ENCODE results near the gene HOMER2.

Gene HOMER2

DNA sequence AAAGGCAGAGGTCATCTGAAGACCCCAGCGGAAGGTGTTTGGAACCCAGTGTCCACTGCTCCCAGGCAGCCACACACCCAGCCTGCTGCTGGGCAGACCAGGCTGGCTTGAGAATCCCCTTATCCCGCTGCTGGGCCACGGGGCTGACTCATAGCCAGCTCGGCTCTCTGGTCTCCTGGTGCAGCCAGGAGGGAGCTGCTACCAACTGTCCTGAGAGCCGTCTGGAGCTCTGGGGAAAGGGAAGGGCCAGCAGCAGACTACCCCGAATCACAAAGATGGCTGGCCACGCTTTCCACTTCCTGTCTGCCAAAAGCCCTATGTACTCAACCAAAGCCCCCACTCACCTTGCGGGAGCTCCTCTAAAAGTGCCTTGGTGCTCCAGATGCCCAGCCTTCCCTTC lies 104.8 kb downstream of the HOMER2 start:
- H3K9me2 ChIP-seq (replicated peaks; ENCODE audit: low read depth, low read length): no peaks in the 10 kb centered on the region
- H3K4me3 ChIP-seq (ENCODE audit: low read length, poor library complexity, severe bottlenecking): no peak overlapping the region
- H3K27me3 ChIP-seq (ENCODE audit: insufficient read depth, low read length, poor library complexity, severe bottlenecking): no peaks in the 10 kb centered on the region
- H3K9me3 ChIP-seq (ENCODE audit: insufficient read depth, low read depth, low read length): no peaks in the 10 kb centered on the region
- no peak overlapping the region for H3K9ac ChIP-seq (ENCODE audit: low read depth, low read length, poor library complexity, severe bottlenecking)
- no peaks in the 10 kb centered on the region for H3K79me2 ChIP-seq (ENCODE audit: insufficient read depth, low read length)
- no peaks in the 10 kb centered on the region for H4K20me1 ChIP-seq (ENCODE audit: insufficient read depth, low read length, poor library complexity, severe bottlenecking)
- H2AFZ ChIP-seq (ENCODE audit: low read length): no peak overlapping the region
- H3K4me1 ChIP-seq (ENCODE audit: insufficient read depth, low read length, poor library complexity, severe bottlenecking): peaks cover 3% of the 10 kb centered on the region
- no peak overlapping the region for H3K4me2 ChIP-seq (ENCODE audit: low read depth, low read length, poor library complexity, severe bottlenecking)
- no peaks in the 10 kb centered on the region for H3K36me3 ChIP-seq (ENCODE audit: insufficient read depth, low read length)
- H3F3A ChIP-seq (ENCODE audit: low read depth): no peaks in the 10 kb centered on the region
- TF ChIP-seq, protein P1, sequence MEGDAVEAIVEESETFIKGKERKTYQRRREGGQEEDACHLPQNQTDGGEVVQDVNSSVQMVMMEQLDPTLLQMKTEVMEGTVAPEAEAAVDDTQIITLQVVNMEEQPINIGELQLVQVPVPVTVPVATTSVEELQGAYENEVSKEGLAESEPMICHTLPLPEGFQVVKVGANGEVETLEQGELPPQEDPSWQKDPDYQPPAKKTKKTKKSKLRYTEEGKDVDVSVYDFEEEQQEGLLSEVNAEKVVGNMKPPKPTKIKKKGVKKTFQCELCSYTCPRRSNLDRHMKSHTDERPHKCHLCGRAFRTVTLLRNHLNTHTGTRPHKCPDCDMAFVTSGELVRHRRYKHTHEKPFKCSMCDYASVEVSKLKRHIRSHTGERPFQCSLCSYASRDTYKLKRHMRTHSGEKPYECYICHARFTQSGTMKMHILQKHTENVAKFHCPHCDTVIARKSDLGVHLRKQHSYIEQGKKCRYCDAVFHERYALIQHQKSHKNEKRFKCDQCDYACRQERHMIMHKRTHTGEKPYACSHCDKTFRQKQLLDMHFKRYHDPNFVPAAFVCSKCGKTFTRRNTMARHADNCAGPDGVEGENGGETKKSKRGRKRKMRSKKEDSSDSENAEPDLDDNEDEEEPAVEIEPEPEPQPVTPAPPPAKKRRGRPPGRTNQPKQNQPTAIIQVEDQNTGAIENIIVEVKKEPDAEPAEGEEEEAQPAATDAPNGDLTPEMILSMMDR (conservative IDR thresholded peaks at IDR 0.05; ENCODE audit: low read length): no peak
- TF ChIP-seq EZH2phosphoT487 (IDR thresholded peaks at IDR 0.05; ENCODE audit: borderline replicate concordance): no peak

DNA sequence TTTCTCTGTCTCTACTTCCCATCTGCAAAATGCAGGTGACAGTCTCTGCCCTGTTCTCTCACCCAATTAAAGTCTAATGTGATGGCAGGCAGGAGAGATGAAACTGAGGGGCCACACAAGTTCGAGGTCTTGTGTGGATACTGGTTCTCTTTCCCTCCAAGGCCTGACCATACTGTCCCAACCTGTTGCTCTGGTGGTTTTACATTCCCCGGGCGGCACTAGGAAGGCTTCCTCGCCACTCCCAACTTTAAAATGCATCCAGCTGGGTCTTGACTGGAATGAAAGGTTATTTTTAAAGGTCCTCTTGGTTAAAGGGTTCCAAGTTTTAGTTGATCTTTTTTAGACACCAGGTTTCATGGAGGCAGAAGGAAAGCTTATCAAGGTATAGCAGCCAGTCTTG lies 105.9 kb downstream of the HOMER2 start:
- Histone ChIP-seq H3K79me2 (ENCODE audit: insufficient read depth, low read length) (no peaks in the 10 kb centered on the region), H4K20me1 (ENCODE audit: insufficient read depth, low read length, poor library complexity, severe bottlenecking) (no peaks in the 10 kb centered on the region), H3K4me1 (ENCODE audit: insufficient read depth, low read length, poor library complexity, severe bottlenecking) (peaks cover 3% of the 10 kb centered on the region), H3K9ac (ENCODE audit: low read depth, low read length, poor library complexity, severe bottlenecking) (no peak overlapping the region), H3K4me3 (ENCODE audit: low read length, poor library complexity, severe bottlenecking) (no peak overlapping the region), H3K9me3 (ENCODE audit: insufficient read depth, low read depth, low read length) (no peaks in the 10 kb centered on the region), H3K36me3 (ENCODE audit: insufficient read depth, low read length) (no peaks in the 10 kb centered on the region), H3K9me2 (replicated peaks; ENCODE audit: low read depth, low read length) (no peaks in the 10 kb centered on the region), H2AFZ (ENCODE audit: low read length) (no peak overlapping the region), H3F3A (ENCODE audit: low read depth) (no peaks in the 10 kb centered on the region), H3K27me3 (ENCODE audit: insufficient read depth, low read length, poor library complexity, severe bottlenecking) (no peaks in the 10 kb centered on the region), H3K4me2 (ENCODE audit: low read depth, low read length, poor library complexity, severe bottlenecking) (no peak overlapping the region)
- TF ChIP-seq, protein P1 (conservative IDR thresholded peaks at IDR 0.05; ENCODE audit: low read length): no peak
- no peak for TF ChIP-seq EZH2phosphoT487 (IDR thresholded peaks at IDR 0.05; ENCODE audit: borderline replicate concordance)

DNA sequence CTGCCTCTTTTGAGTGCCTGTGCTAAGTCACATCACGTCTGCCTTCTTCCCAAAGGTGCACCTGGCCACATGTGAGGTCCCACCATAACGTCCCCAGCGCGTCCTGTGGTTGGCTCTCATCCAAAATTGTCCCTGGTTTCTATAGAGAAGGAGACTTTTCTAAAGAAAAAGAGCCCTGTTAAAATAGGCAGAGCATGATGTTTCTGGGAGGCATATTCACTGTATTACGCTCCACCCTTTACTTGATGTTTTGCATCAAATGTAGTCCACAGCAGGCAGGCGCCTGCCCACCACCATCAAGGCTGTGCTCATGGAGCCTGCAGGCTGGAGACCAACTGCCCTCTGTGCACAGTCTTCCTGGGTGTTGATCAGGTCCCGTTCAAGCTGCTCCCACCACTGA lies 106.8 kb downstream of the HOMER2 start:
- Histone ChIP-seq H4K20me1 (ENCODE audit: insufficient read depth, low read length, poor library complexity, severe bottlenecking) (no peaks in the 10 kb centered on the region), H2AFZ (ENCODE audit: low read length) (no peak overlapping the region), H3K4me3 (ENCODE audit: low read length, poor library complexity, severe bottlenecking) (no peak overlapping the region), H3K9me3 (ENCODE audit: insufficient read depth, low read depth, low read length) (no peaks in the 10 kb centered on the region), H3K9me2 (replicated peaks; ENCODE audit: low read depth, low read length) (no peaks in the 10 kb centered on the region), H3K36me3 (ENCODE audit: insufficient read depth, low read length) (no peaks in the 10 kb centered on the region), H3K4me1 (ENCODE audit: insufficient read depth, low read length, poor library complexity, severe bottlenecking) (peaks cover 3% of the 10 kb centered on the region), H3K9ac (ENCODE audit: low read depth, low read length, poor library complexity, severe bottlenecking) (no peak overlapping the region), H3K27me3 (ENCODE audit: insufficient read depth, low read length, poor library complexity, severe bottlenecking) (no peaks in the 10 kb centered on the region), H3K79me2 (ENCODE audit: insufficient read depth, low read length) (no peaks in the 10 kb centered on the region), H3K4me2 (ENCODE audit: low read depth, low read length, poor library complexity, severe bottlenecking) (no peak overlapping the region), H3F3A (ENCODE audit: low read depth) (no peaks in the 10 kb centered on the region)
- no peak for TF ChIP-seq EZH2phosphoT487 (IDR thresholded peaks at IDR 0.05; ENCODE audit: borderline replicate concordance)
- TF ChIP-seq, protein P1 (conservative IDR thresholded peaks at IDR 0.05; ENCODE audit: low read length): no peak

Data from Loucy (cell line).